Left colon (tissue), 2 donors: ENCODE results near the gene MARCKSL1. TPM values are rescaled to one million over a fixed set of nuclear protein-coding genes. Genes with fewer than 3 reads are reported as not detected.
"Not testable (repeated sequence)": the region's sequence is repeated elsewhere in the genome, so short reads cannot be mapped to it uniquely, and the experiment has no call there.

ENCODE experiments used
- ATAC-seq: fragments of 200-7000 bp; cut with Tn5 transposase; one replicate; pipeline ENCODE4 v1.9.1; 2020; ENCODE audit warnings: mild to moderate bottlenecking, moderate library complexity
- DNase-seq, 2 donors: peaks; one replicate each; pipeline ENCODE4 v3.0.0-alpha.2; 2020
- intact Hi-C, 2 donors: fragments of 100-400 bp; cut with DNase I in 1 of 2; cut with micrococcal nuclease in 1 of 2; formaldehyde crosslinking; loops; one replicate each; pipeline versions ENCODE4 v1.11.2 to v1.14.0; 2022; cut with DNase I, micrococcal nuclease
- total RNA-seq, 2 donors: library from RNA; stranded (reverse); fragmentation: NEBNext Ultra II Directional; extraction: Animal tissue kit (Norgen Biotek cat#: 25700); gene quantifications; one replicate each; pipeline ENCODE4 v1.2.1, GENCODE V29; 2021
- donor health status: DM: no; HTN: no; CAD: no.
- donor health status: DM: yes; HTN: yes; CAD: no.

Gene MARCKSL1
- total RNA-seq, 2 donors from 2014 or later = 135 to 144 TPM

- DNase-seq (no peak), ATAC-seq (no peak)
- intact Hi-C loops = no loop called here
Observed at GRCh38 chr1:32303997-32304622, 31.9 kb downstream of the MARCKSL1 start.

- DNase-seq (no peak), ATAC-seq (no peak)
- intact Hi-C loops = no loop called here
Observed at GRCh38 chr1:32303358-32303757, 32.7 kb downstream of the MARCKSL1 start.

- intact Hi-C loops = no loop called here
- ATAC-seq (no peak), DNase-seq (no peak)
Observed at GRCh38 chr1:32299327-32299726, 36.7 kb downstream of the MARCKSL1 start.

GRCh38 chr1:32298211-32298610 lies 37.8 kb downstream of the MARCKSL1 start:
- intact Hi-C loops, ATAC-seq, DNase-seq: not testable (repeated sequence)

GRCh38 chr1:32291708-32292538 lies 44.1 kb downstream of the MARCKSL1 start, which contains the start of gene HDAC1:
Gene HDAC1, plus strand, starts transcription at chr1:32292083. Its CDS starts 87 bp downstream, at chr1:32292170.
- ATAC-seq = peak; percentile 87
- DNase-seq = peak; percentile 99
- intact Hi-C loops = no loop called here

- ATAC-seq (peak; percentile 50), DNase-seq (no peak)
- intact Hi-C loops = no loop called here
Observed at GRCh38 chr1:32291145-32291707, 44.8 kb downstream of the MARCKSL1 start.

- DNase-seq = no peak
- peak; percentile 37 for ATAC-seq
- intact Hi-C loops = no loop called here
Observed at GRCh38 chr1:32289256-32289655, 46.8 kb downstream of the MARCKSL1 start.

- ATAC-seq (no peak), DNase-seq (no peak)
- intact Hi-C loops = no loop called here
Observed at GRCh38 chr1:32286763-32287162, 49.3 kb downstream of the MARCKSL1 start.

- DNase-seq = no peak
- ATAC-seq = no peak
- intact Hi-C loops = no loop called here
Observed at GRCh38 chr1:32285658-32286057, 50.4 kb downstream of the MARCKSL1 start.

GRCh38 chr1:32284777-32285176 lies 51.3 kb downstream of the MARCKSL1 start:
- DNase-seq, ATAC-seq, intact Hi-C loops: not testable (repeated sequence)

Other genes with a start within 250 kb of the MARCKSL1 start
- 10 to 100 TPM; 55.6 to 58.9 TPM for gene KPNA6, start 228.2 kb downstream of the MARCKSL1 start, total RNA-seq
- gene TXLNA, start 156.6 kb downstream of the MARCKSL1 start, total RNA-seq = 10 to 100 TPM; 34.5 to 37.6 TPM
- gene CCDC28B, start 135.6 kb downstream of the MARCKSL1 start, total RNA-seq = 1 to 10 TPM; 1.3 to 2.3 TPM
- 1 to 10 TPM; 1.3 to 1.8 TPM for gene IQCC, start 130.6 kb downstream of the MARCKSL1 start, total RNA-seq
- not detected for gene DCDC2B, start 127.1 kb downstream of the MARCKSL1 start, total RNA-seq
- gene TMEM234, start 113.9 kb downstream of the MARCKSL1 start, total RNA-seq = 10 to 100 TPM; 24.2 to 28.0 TPM
- 100 to 1,000 TPM; 115 to 128 TPM for gene EIF3I, start 113.8 kb downstream of the MARCKSL1 start, total RNA-seq
- 1 to 10 TPM; 2.8 to 3.3 TPM for gene FAM167B, start 89.0 kb downstream of the MARCKSL1 start, total RNA-seq
- gene LCK, start 85.0 kb downstream of the MARCKSL1 start, total RNA-seq = 1 to 10 TPM; 2.0 to 4.2 TPM
- gene HDAC1, start 44.1 kb downstream of the MARCKSL1 start, total RNA-seq = 100 to 1,000 TPM; 218 to 252 TPM
- 1 to 10 TPM; 7.9 to 8.9 TPM for gene FAM229A, start 26.3 kb upstream of the MARCKSL1 start, total RNA-seq
- gene TSSK3, start 26.3 kb upstream of the MARCKSL1 start, total RNA-seq = 1 to 10 TPM; 1.2 to 1.9 TPM
- 10 to 100 TPM; 73.0 to 87.9 TPM for gene BSDC1, start 58.2 kb upstream of the MARCKSL1 start, total RNA-seq
- gene ZBTB8B, start 128.8 kb upstream of the MARCKSL1 start, total RNA-seq = not detected
- 1 to 10 TPM; 6.0 to 6.7 TPM for gene ZBTB8A, start 203.2 kb upstream of the MARCKSL1 start, total RNA-seq